Transverse colon (tissue), 3 donors: ENCODE data around the gene PEX10.

Experiments
- CTCF ChIP-seq, 5 experiments: fragments of 200-600 bp in 3 of 5; fragments of 450-650 bp in 2 of 5; sonication (generic) in 3 of 5; IDR thresholded peaks; 1 replicate in 2 of 5; 2 replicates in 3 of 5; pipeline ENCODE4 v1.5.1; 2016 to 2017; ENCODE audit warnings: antibody characterized with exemption in 5 of 5, inconsistent platforms in 3 of 5, mild to moderate bottlenecking in 2 of 5, moderate library complexity in 1 of 5
- POLR2A ChIP-seq: fragments of 450-650 bp; IDR thresholded peaks from one replicate; pipeline ENCODE4 v1.6.1; 2016; ENCODE audit warnings: antibody characterized with exemption, mild to moderate bottlenecking, moderate library complexity

- TF ChIP-seq CTCF (IDR thresholded peaks at IDR 0.05), result no peak
- no peak for TF ChIP-seq POLR2A
Observed at GRCh38 chr1:2445823-2446215, 33.5 kb upstream of the PEX10 start.
